Measurements from ENCODE around the gene KLHL10.

- TF ChIP-seq CSDC2 (CRISPR knock-in tag; IDR thresholded peaks at IDR 0.05) = no peak
- TF ChIP-seq GLIS3 (CRISPR knock-in tag; IDR thresholded peaks at IDR 0.05) = no peak
- TF ChIP-seq ISL1 (CRISPR knock-in tag; IDR thresholded peaks at IDR 0.05) = no peak
- TF ChIP-seq, protein P1, sequence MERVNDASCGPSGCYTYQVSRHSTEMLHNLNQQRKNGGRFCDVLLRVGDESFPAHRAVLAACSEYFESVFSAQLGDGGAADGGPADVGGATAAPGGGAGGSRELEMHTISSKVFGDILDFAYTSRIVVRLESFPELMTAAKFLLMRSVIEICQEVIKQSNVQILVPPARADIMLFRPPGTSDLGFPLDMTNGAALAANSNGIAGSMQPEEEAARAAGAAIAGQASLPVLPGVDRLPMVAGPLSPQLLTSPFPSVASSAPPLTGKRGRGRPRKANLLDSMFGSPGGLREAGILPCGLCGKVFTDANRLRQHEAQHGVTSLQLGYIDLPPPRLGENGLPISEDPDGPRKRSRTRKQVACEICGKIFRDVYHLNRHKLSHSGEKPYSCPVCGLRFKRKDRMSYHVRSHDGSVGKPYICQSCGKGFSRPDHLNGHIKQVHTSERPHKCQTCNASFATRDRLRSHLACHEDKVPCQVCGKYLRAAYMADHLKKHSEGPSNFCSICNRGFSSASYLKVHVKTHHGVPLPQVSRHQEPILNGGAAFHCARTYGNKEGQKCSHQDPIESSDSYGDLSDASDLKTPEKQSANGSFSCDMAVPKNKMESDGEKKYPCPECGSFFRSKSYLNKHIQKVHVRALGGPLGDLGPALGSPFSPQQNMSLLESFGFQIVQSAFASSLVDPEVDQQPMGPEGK (CRISPR knock-in tag; IDR thresholded peaks at IDR 0.05; ENCODE audit: borderline replicate concordance) = no peak
- no peak for TF ChIP-seq ZNF565 (CRISPR knock-in tag; conservative IDR thresholded peaks at IDR 0.05; ENCODE audit: low read depth)
- TF ChIP-seq ARNTL (CRISPR knock-in tag; IDR thresholded peaks at IDR 0.05; ENCODE audit: borderline replicate concordance, low read depth) = no peak
- no peak for TF ChIP-seq ESRRG (CRISPR knock-in tag; IDR thresholded peaks at IDR 0.05)
- TF ChIP-seq BACH2 (CRISPR knock-in tag; IDR thresholded peaks at IDR 0.05; ENCODE audit: borderline replicate concordance) = no peak
- no peak for TF ChIP-seq RARB (CRISPR knock-in tag; IDR thresholded peaks at IDR 0.05)
- no peak for TF ChIP-seq ZC3H10 (CRISPR knock-in tag; IDR thresholded peaks at IDR 0.05)
- TF ChIP-seq, protein P2, sequence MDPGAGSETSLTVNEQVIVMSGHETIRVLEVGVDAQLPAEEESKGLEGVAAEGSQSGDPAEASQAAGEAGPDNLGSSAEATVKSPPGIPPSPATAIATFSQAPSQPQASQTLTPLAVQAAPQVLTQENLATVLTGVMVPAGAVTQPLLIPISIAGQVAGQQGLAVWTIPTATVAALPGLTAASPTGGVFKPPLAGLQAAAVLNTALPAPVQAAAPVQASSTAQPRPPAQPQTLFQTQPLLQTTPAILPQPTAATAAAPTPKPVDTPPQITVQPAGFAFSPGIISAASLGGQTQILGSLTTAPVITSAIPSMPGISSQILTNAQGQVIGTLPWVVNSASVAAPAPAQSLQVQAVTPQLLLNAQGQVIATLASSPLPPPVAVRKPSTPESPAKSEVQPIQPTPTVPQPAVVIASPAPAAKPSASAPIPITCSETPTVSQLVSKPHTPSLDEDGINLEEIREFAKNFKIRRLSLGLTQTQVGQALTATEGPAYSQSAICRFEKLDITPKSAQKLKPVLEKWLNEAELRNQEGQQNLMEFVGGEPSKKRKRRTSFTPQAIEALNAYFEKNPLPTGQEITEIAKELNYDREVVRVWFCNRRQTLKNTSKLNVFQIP (CRISPR knock-in tag; IDR thresholded peaks at IDR 0.05; ENCODE audit: borderline replicate concordance, low read depth) = no peak
- TF ChIP-seq SNAI2 (CRISPR knock-in tag; IDR thresholded peaks at IDR 0.05) = no peak
- TF ChIP-seq ZNF8 (CRISPR knock-in tag; IDR thresholded peaks at IDR 0.05) = no peak
- TF ChIP-seq CREB5 (CRISPR knock-in tag; IDR thresholded peaks at IDR 0.05; ENCODE audit: low read depth) = no peak
These were observed 45.1 kb downstream of the KLHL10 start for GRCh38 chr17:41882756-41883155.
